ENCODE measurements around the gene AHSA1.

GRCh38 chr14:77482422-77482821, 24.5 kb downstream of the AHSA1 start:
- TF ChIP-seq CTCF (optimal IDR thresholded peaks at IDR 0.05 in 1 of 3, IDR thresholded peaks at IDR 0.05 in 1 of 3, conservative IDR thresholded peaks at IDR 0.05 in 1 of 3; ENCODE audit: extremely low read depth in 1 of 3, insufficient read depth in 2 of 3, low read length in 3 of 3) = no peak
- no peak for TF ChIP-seq EZH2 (IDR thresholded peaks at IDR 0.05; ENCODE audit: low read length)

Measured in keratinocyte (primary cell).